Omental fat pad (tissue), 4 donors: ENCODE data around the gene CLIP1. TPM values are rescaled to one million over a fixed set of nuclear protein-coding genes. Genes with fewer than 3 reads are reported as not detected.

Experiments
- ATAC-seq: fragments of 150-250 bp; one replicate; pipeline ENCODE4 v1.9.1; 2016; ENCODE audit warnings: mild to moderate bottlenecking, moderate library complexity; ENCODE audit not compliant: low FRiP score
- DNase-seq: peaks from one replicate; pipeline ENCODE4 v3.0.0-alpha.2; 2019; ENCODE audit warnings: low spot score
- total RNA-seq, 4 donors: library from RNA; depleted of rRNA; stranded (reverse); fragments of >200 nt; gene quantifications; one replicate each; pipeline ENCODE4 v1.1.0, GENCODE V29; 2016
- TF ChIP-seq, protein P1 (sequence below), 3 donors: fragments of 450-650 bp; IDR thresholded peaks; one replicate each; pipeline ENCODE4 v1.5.1; 2016 to 2017; ENCODE audit warnings: antibody characterized with exemption in 3 of 3, mild to moderate bottlenecking in 3 of 3, moderate library complexity in 2 of 3

CLIP1 gene
- total RNA-seq, 4 donors from 2014 or later = 72.8 to 189 (median 91.7) TPM

DNA sequence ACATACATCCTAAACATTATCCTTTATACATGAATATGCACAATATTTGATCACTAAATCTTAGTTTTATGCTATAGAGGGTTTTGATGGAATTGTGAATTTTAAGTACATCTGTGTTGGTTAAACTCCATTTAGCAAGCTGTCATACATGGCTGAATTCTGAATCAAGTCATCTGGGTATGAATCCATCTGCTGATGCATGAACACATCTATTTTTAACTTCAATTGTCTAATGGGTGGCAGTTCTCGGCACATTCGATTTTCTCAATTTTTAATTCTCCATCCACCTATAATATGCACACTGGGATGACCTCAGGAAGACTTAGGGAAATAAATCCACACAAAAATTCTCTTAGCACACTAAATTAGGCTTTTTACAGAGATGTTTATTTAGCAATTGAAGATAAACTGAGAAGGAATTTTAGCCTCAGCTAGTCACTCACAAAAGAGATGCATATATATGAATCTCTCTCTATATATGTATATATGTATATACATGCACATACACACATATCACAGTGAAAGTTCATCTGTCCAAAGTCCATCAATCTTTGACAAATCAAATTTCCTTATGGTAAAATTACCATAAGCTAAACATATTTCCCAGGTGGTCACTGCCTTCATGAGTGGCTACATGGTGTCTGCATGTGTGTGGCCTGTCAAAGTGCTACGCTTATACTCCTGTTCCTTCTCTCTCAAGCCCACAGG is 111.7 kb downstream of the CLIP1 start:
- ATAC-seq (no peak), DNase-seq (no peak)
- TF ChIP-seq, protein P1, sequence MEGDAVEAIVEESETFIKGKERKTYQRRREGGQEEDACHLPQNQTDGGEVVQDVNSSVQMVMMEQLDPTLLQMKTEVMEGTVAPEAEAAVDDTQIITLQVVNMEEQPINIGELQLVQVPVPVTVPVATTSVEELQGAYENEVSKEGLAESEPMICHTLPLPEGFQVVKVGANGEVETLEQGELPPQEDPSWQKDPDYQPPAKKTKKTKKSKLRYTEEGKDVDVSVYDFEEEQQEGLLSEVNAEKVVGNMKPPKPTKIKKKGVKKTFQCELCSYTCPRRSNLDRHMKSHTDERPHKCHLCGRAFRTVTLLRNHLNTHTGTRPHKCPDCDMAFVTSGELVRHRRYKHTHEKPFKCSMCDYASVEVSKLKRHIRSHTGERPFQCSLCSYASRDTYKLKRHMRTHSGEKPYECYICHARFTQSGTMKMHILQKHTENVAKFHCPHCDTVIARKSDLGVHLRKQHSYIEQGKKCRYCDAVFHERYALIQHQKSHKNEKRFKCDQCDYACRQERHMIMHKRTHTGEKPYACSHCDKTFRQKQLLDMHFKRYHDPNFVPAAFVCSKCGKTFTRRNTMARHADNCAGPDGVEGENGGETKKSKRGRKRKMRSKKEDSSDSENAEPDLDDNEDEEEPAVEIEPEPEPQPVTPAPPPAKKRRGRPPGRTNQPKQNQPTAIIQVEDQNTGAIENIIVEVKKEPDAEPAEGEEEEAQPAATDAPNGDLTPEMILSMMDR (IDR thresholded peaks at IDR 0.05) = no peak

DNA sequence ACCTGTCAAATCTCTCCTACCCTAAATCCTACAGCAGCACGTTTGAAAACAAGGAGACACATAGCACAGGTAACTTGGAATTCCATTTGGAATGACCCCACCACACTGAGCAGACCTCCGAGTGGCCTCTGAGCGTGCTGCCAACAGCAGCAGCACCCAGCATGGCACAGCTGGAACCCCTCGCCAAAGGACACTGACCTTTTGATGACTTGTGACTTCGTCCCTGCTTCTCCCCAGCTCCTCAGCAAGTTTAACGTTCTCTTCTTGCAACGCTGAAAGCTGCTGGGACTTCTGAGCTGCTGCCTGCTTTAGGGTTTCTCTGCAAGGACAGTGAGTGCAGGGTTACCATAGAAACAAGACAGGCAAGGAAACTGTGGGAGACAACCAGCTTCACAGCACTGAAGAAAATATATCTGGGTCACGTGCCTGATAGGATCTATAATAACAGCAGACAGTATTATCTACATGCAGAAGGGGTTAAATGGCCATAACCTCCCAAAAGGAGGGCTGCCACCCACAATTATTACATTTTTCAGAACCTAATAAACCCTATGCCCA is 112.8 kb downstream of the CLIP1 start:
- TF ChIP-seq, protein P1 (IDR thresholded peaks at IDR 0.05) = no peak

DNA sequence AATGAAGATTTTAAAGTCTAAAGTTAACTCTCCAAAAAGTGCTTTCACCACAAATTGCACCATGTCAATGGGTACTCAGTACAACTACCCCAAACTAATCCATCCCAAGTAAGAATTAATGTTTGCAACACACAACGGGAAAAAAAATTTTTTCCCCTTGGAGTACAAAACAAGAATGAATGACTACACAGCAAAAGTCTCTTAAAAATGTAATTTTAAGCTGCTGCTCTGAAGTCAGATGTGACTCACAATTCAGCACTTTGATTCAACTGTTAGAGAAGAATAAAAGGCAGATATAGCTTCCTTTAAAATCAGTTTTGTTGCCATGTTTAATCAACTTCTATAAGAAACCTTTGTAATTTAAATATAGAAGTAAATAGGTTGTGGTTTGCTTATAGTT is 113.7 kb downstream of the CLIP1 start:
- ATAC-seq (no peak), DNase-seq (no peak)
- TF ChIP-seq, protein P1 (IDR thresholded peaks at IDR 0.05) = no peak

More for the DNA sequence above, 112.8 kb downstream of the CLIP1 start:
- no peak for DNase-seq
- ATAC-seq = no peak

DNA sequence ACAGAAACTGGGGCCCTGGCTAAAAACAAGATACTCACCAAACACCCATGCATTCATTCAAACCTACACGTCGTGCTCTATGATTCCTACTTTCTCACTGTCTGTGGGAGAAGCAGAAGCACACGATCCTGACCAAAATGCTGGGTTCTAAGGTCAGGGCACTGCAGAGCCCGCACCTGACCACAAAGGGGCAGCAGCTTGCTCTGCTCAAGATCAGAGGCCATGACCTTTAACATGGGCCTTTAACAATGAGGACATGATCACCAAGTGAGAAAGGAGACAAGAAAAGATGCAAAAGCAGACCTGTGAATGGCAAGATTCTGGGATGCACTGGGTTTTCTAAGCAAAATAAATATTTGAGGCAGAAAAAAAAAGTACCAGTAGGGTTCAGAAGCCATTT is 116.1 kb downstream of the CLIP1 start:
- TF ChIP-seq, protein P1 (IDR thresholded peaks at IDR 0.05) = no peak
- DNase-seq (no peak), ATAC-seq (no peak)

DNA sequence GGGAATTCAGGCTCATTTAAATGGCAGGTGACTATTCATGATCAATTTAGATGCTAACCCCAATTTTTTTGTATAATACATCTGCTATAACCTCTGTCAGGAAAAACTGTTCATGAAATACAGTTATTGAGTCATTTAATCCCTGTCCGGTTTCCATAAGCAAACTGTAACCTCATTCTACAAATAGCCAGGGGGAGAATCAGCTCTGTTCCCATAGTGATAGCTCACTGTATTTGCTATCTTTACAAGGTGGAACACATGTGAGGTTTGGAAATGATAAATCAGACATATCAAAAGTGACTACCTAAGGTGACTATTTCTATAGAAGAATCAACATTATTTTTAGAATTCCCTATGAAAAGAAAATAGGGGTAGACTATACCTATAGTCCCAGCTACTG is 117.5 kb downstream of the CLIP1 start:
- TF ChIP-seq, protein P1 (IDR thresholded peaks at IDR 0.05) = no peak
- DNase-seq (no peak), ATAC-seq (no peak)

DNA sequence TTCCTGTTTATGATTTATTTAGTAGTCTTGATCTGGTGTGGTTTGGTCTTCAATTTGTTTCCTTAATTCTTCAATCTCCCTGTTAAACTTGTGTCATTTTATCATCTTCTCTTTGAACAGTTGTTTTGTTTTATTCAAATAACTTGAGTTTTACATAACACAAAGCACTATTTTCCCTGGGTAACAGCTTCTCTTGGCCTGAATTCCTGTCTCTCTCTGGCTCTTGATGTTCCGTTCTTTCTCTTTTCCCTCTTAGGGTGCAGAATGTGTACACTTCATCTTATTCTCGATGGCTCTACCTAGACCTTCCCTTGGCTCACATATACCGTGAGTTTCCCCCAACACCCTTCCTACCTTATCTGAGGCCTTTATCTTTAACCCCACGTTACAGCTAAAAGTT is 119.4 kb downstream of the CLIP1 start:
- DNase-seq (no peak), ATAC-seq (no peak)
- TF ChIP-seq, protein P1 (IDR thresholded peaks at IDR 0.05) = no peak
